ENCODE results near the gene SP7. TPM values are rescaled to one million over a fixed set of nuclear protein-coding genes. Genes with fewer than 3 reads are reported as not detected.

The SP7 gene
- total and polyA plus RNA-seq, 2 donors (not counting 3 experiments of a cell fraction or from before 2014, with no cell fraction given), result not detected

- H3K4me1 ChIP-seq (ENCODE audit: control insufficient read depth, extremely low read depth, insufficient read depth, low read length), result peaks cover 11% of the 10 kb centered on the region
- intact Hi-C loops (cut with micrococcal nuclease), result no loop called here
- H3K27me3 ChIP-seq (ENCODE audit: control insufficient read depth in 2 of 2, insufficient read depth in 2 of 2, low read length in 2 of 2), result peaks cover 0 to 8% of the 10 kb centered on the region in 2 experiments
- no peak for FAIRE-seq
- no peak overlapping the region for H3K27ac ChIP-seq (ENCODE audit: insufficient read depth, low read depth, low read length)
- H3K9me1 ChIP-seq (replicated peaks; ENCODE audit: control insufficient read depth, extremely low read depth, insufficient read depth, low read length), result no peaks in the 10 kb centered on the region
- POLR2A ChIA-PET, result no interaction called here
- H3K4me3 ChIP-seq (replicated peaks in 1 of 3; ENCODE audit: insufficient read depth in 1 of 3, low read depth in 1 of 3, low read length in 3 of 3), result no peak overlapping the region
- no peaks in the 10 kb centered on the region for H3K79me2 ChIP-seq (ENCODE audit: control insufficient read depth, insufficient read depth, low read length)
- no peaks in the 10 kb centered on the region for H4K20me1 ChIP-seq (replicated peaks; ENCODE audit: control insufficient read depth, extremely low read depth, insufficient read depth, low read length)
- no peaks in the 10 kb centered on the region for H3K36me3 ChIP-seq (ENCODE audit: control insufficient read depth in 2 of 2, extremely low read depth in 1 of 2, insufficient read depth in 2 of 2, low read length in 2 of 2)
- TF ChIP-seq MYC (IDR thresholded peaks at IDR 0.05; ENCODE audit: low read depth, low read length) (no peak), POLR2A (IDR thresholded peaks at IDR 0.05; ENCODE audit: low read depth, low read length) (no peak), FOS (IDR thresholded peaks at IDR 0.05; ENCODE audit: borderline replicate concordance, insufficient read depth, low read length) (no peak), POLR2AphosphoS5 (IDR thresholded peaks at IDR 0.05; ENCODE audit: insufficient read depth, low read depth, low read length) (no peak), GATA2 (IDR thresholded peaks at IDR 0.05; ENCODE audit: insufficient read depth, insufficient read length, low read depth, low read length) (no peak), EZH2 (IDR thresholded peaks at IDR 0.05; ENCODE audit: borderline replicate concordance, low read depth, low read length, severe bottlenecking) (no peak), CTCF (IDR thresholded peaks at IDR 0.05; ENCODE audit: extremely low read depth in 1 of 2, insufficient read depth in 1 of 2, low read depth in 1 of 2, low read length in 2 of 2) (no peak), JUN (IDR thresholded peaks at IDR 0.05; ENCODE audit: borderline replicate concordance, insufficient read depth, insufficient read length, low read depth) (no peak), MAX (IDR thresholded peaks at IDR 0.05; ENCODE audit: insufficient read depth, insufficient read length) (no peak)
- BruUV-seq (replicated peaks), result no TSS peak
- dilution Hi-C loops (cut with MboI; ENCODE audit: extremely low pct_ligation_motif_present, low sequenced_read_pairs), result no loop called here
- no peak overlapping the region for H3K9ac ChIP-seq (replicated peaks; ENCODE audit: extremely low read depth, insufficient read depth, low read length)
- H3K4me2 ChIP-seq (ENCODE audit: insufficient read depth, low read length), result no peak overlapping the region
- no peaks in the 10 kb centered on the region for H3K9me3 ChIP-seq (replicated peaks; ENCODE audit: control insufficient read depth, insufficient read depth, low read length)
- CTCF ChIA-PET, result interaction anchor here (1.1 to 13.2 kb wide), 7 partner anchors 13 to 93 kb away, joined by 4 to 225 read pairs (median 9); no protein-coding TSS in a partner anchor
- no peak overlapping the region for H2AFZ ChIP-seq (ENCODE audit: low read depth, low read length)
- no peak for DNase-seq (ENCODE audit: low read depth, low spot score)
Observed at GRCh38 chr12:53328043-53328435, 8.1 kb downstream of the SP7 start.

Measured in endothelial cell of umbilical vein (primary cell).